HPDE6-E6E7 (cell line): Measurements from ENCODE around the gene COL4A5.
"Not testable (repeated sequence)": the region's sequence is repeated elsewhere in the genome, so short reads cannot be mapped to it uniquely, and the experiment has no call there.

Experiments used
- DNase-seq: peaks from one replicate; pipeline ENCODE4 v3.0.0; 2011; ENCODE audit warnings: missing footprints; ENCODE audit errors: extremely low spot score

COL4A5 gene

DNA sequence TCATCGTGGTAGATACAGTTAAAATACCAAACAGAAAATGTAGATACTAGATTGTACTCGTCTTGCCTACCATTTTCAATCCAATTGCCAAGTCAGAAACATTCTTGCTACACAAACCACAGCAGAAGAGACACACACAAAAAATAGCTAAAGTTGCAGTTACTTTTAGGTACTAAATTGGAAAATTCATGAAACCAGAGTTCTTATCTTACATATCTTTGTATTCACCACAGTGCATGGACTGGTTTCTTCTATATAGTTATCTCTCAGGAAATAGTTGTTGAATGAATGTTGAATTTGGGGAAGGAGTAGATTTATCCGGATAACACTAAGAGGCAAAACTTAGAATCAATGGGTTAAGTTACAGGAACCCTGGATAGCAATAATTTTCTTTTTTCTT is 14.2 kb downstream of the COL4A5 start:
- no peak for DNase-seq

DNA sequence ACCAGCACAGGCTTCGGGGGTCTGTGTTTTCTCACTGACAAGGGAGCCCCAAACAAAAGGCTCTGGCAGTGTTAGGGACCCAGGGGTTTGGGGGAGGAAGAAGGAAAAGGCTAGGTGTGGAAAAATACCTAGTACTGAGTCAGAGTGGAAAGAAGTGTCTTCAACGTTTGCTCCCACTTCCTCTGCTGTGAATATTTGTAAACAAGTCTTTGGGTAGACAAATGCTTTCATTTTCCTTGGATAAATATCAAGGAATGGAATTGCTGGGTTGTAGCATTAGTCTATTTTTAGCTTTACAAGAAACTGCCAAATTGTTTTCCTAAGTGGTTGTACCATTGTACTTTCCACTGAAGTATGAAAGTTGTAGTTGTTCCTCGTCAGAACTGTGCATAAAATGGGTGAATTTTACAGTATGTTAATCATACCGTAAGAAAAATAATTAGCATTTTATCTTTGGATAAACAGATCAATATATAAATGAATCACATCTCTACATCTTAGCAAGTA is 17.4 kb downstream of the COL4A5 start:
- no peak for DNase-seq

- no peak for DNase-seq
These were observed 25.0 kb downstream of the COL4A5 start for GRCh38 chrX:108464604-108465003.

DNA sequence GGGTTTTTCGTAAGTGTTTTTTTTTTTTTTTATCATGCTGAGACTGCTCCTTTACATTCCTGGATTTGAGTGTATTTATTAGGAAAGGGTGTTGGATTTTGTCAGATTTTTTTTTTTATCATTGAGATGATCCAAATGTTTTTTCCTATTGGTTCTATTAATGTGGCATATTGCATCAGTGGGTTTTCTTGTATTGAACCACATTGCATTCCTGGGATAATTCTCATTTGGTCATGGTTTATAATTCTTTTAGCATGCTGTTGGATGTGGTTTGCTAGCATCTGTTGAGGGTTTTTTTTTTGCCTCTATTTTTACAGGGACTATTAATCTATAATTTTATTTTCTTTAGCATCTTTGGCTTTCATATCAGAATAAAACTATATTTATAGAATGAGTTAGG is 28.8 kb downstream of the COL4A5 start:
- DNase-seq: no peak

- DNase-seq: no peak
These were observed 34.3 kb downstream of the COL4A5 start for GRCh38 chrX:108473979-108474378.

GRCh38 chrX:108481528-108481927 is 41.9 kb downstream of the COL4A5 start:
- DNase-seq: not testable (repeated sequence)

DNA sequence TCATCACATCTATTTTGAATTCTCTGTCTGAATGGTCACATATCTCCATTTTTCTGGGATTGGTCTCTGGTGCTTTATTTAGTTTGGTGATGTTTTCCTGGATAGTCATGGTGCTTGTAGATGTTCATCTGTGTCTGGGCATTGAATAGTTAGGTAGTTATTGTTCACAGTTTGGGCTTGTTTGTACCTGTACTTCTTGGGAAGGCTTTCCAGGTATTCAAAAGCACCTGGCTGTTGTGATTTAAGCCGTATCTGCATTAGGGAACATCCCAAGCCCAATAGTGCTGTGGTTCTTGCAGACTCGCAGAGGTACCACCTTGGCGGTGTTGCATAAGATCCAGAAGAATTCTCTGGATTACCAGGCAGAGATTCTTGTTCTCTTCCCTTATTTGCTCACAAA is 44.6 kb downstream of the COL4A5 start:
- no peak for DNase-seq

- DNase-seq: no peak
These were observed 46.3 kb downstream of the COL4A5 start for GRCh38 chrX:108485960-108486359.

- no peak for DNase-seq
These were observed 54.9 kb downstream of the COL4A5 start for GRCh38 chrX:108494406-108495090.

- no peak for DNase-seq
These were observed 72.1 kb downstream of the COL4A5 start for GRCh38 chrX:108511721-108512120.

DNA sequence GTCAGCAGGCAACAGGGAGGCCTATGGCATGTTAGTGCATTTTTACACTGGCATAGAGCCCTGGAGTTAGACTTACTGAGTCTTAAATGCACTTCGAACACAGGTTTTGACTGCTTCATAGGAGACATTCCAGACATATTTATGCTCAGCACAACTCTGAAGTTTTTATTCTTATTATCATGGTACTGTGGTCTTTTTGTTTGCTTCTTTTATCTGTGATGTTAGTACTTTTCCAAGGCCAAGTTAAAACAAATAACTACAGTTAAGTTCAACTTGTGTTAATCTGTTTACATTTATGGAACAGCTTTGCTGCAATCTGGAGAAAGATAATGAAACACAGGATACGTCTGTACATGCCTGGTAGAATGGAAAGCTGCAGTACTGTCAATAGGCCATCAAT is 76.5 kb downstream of the COL4A5 start:
- DNase-seq: no peak

DNA sequence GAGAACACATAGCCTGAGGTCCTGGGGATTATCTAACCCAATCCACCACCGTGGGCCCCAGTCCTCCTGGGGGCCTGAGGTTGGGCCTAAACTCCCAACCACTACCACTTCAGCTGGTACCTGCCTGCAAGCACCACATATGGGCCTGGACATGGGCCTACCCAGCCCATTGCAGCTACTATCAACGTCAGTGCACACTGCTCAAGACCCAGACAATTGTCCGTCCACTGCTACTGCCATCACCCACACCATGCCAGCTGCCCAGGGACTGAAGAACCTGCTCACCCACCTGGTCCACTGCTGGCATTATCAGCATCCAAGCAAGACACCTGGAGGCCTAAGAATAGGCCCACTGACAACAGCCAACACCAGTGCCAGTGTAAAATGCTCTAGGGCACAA is 88.1 kb downstream of the COL4A5 start:
- DNase-seq: no peak

- DNase-seq: peak; percentile 10
These were observed 97.4 kb downstream of the COL4A5 start for GRCh38 chrX:108537005-108537404.

DNA sequence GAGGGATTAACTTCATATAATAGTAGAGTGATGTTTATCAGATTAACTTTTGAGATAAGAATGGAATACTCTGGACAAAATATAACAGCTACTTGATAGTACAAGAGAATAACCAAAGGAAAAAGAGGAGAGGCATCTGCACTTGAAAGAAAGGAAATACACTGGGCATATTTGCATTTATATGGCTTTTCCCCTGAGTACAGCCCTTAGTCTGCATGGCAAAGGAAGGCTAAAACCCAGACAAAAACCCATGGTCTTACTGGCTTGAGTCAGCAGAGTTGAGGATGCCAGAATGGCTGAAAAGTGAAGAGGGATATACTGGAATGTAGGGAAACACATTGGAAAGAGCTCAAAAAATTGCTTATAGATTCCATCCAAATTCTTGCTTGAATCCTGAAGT is 101.6 kb downstream of the COL4A5 start:
- no peak for DNase-seq

DNA sequence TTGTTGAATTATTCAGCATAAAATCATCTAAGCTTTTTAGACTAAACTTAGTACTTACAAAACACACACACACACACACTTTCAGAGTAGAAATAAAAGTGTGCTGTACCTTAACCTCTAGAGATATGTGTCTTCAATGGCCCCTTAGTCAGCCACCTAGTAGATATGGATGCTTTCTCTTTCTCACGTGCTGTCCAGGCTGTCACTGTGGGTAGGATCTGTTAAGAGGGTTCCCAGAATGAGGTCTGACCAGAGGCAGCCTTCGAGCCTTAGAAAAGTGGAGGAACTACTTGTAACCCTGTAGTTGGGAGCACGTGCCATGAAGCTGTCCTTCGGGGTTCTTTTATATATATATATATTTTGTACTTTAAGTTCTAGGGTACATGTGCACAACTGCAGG is 117.9 kb downstream of the COL4A5 start:
- DNase-seq: no peak

DNA sequence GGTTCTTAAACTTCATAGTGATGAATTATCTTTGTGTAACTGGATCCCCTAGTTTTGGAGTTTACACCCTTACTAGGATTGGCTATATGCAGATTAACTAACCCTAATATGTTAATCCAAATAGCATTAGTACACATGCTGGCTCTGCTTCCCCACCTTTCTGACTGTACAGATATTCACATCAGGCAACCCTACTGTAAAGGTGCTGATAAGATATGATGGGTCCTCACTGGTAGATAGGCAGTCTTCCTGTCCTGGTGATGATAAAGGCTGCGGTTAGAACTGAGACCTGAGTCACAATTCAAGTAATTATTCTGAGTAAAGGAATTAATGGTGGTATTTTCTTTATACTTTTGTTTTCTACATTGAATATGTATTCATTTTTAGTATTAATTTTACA is 118.6 kb downstream of the COL4A5 start:
- no peak for DNase-seq

- DNase-seq: no peak
These were observed 133.5 kb downstream of the COL4A5 start for GRCh38 chrX:108573136-108573535.

- DNase-seq: no peak
These were observed 142.5 kb downstream of the COL4A5 start for GRCh38 chrX:108582151-108582550.

DNA sequence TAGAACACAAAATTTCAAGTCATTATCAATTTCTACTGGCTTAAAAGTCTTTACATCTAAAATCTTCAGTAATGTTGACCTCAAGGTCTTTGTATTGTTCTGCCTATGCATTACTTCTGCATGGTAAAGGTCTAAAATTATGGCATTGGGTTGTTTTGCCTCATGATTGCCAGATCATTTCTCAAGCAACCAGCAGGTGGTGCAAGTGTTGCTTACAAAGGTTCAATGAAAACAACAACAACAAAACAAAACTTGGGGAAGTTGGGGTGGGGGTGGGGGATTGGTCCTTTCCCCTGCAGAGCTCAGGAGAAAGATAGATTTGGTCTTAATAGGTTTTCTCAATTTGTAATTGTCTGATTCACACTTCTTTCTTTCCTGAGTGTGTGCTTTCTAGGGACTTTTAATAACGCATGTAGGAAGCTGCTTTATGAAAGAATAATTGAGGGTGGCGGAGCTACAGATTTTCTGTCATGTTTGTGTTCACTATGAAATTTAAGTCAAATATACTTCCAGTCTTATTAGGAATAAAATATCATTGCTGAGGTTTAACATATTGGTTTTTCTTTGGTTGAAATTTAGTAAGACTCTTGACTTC is 145.1 kb downstream of the COL4A5 start:
- no peak for DNase-seq

- no peak for DNase-seq
These were observed 150.9 kb downstream of the COL4A5 start for GRCh38 chrX:108590496-108590895.

GRCh38 chrX:108601276-108601675 is 161.6 kb downstream of the COL4A5 start:
- no peak for DNase-seq

- no peak for DNase-seq
These were observed 170.5 kb downstream of the COL4A5 start for GRCh38 chrX:108610141-108610540.

DNA sequence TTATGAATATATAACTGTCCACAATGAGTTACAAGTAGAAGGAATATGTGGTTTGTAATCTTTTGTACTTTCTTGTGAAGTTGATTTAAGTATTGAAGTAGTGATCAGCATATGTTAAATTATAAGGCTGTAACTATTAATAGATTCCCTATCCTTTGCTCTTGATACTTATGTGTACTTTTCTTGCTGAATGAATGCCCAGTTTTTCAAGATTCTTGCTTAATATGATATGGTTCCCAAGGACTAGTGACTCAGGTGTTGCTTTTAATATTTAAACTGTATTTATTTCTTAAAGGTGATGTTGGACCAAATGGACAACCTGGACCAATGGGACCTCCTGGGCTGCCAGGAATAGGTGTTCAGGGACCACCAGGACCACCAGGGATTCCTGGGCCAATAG is 175.0 kb downstream of the COL4A5 start:
- DNase-seq: no peak

DNA sequence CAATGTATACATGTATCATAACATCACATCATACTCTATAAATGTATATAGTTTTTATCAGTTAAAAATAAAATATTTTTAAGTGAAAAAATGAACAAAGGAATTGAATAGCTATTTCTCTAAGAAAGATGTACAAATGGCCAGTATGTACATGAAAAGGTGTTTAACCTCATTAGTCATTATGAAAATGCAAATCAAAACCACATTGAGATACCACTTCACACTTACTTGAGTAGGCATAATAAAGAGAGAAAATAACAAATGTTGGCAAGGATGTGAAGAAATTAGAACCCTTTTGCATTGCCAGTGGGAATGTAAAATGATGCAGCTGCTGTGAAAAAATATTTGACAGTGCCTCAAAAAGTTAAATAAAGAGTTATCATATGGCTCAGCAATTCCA is 201.2 kb downstream of the COL4A5 start:
- DNase-seq: no peak
